A549 (cell line): ENCODE results near the gene ZNG1A.
"Not testable (repeated sequence)": the region's sequence is repeated elsewhere in the genome, so short reads cannot be mapped to it uniquely, and the experiment has no call there.

Experiments
- CHD4 ChIP-seq: fragments of 200-600 bp; sonication (generic); IDR thresholded peaks from 2 replicates; pipeline ENCODE4 v1.6.1; 2016; ENCODE audit warnings: antibody characterized with exemption, mild to moderate bottlenecking, borderline replicate concordance
- MAFK ChIP-seq: fragments of 450-650 bp; IDR thresholded peaks from 2 replicates; pipeline ENCODE4 v1.6.1; 2014; ENCODE audit not compliant: partially characterized antibody
- MYC ChIP-seq: IDR thresholded peaks from 2 replicates; pipeline ENCODE4 v1.6.1; 2012; ENCODE audit warnings: mild to moderate bottlenecking, inconsistent platforms, low read length, improper control_type of control experiment, borderline replicate concordance
- POLR2A ChIP-seq: IDR thresholded peaks from 2 replicates; pipeline ENCODE4 v1.6.1; 2012; ENCODE audit warnings: mild to moderate bottlenecking, low read length
- RAD21 ChIP-seq, 2 experiments: fragments of >200 bp in 1 of 2; sonication (Bioruptor Twin) in 1 of 2; formaldehyde crosslinking in 1 of 2; IDR thresholded peaks in 1 of 2; conservative IDR thresholded peaks in 1 of 2; 2 replicates in 1 of 2; 3 replicates in 1 of 2; pipeline ENCODE4 v1.6.1; 2012 to 2018; ENCODE audit warnings: inconsistent platforms in 1 of 2
- RARB ChIP-seq: fragments of 250-450 bp; sonication (Bioruptor Pico); IDR thresholded peaks from 2 replicates; pipeline ENCODE4 v1.8.0; 2021; ENCODE audit warnings: mild to moderate bottlenecking, moderate library complexity
- RCOR1 ChIP-seq: fragments of 150-350 bp; IDR thresholded peaks from 2 replicates; pipeline ENCODE4 v1.6.1; 2014; ENCODE audit warnings: antibody characterized with exemption, low read length, low read depth
- RNF2 ChIP-seq: fragments of 200-600 bp; sonication (generic); IDR thresholded peaks from 2 replicates; pipeline ENCODE4 v1.6.1; 2016; ENCODE audit warnings: low read depth, mild to moderate bottlenecking, antibody characterized with exemption, moderate library complexity, borderline replicate concordance
- ZNF302 ChIP-seq: fragments of 250-450 bp; sonication (Bioruptor Pico); IDR thresholded peaks from 2 replicates; pipeline ENCODE4 v1.9.0; 2021; ENCODE audit warnings: inconsistent platforms, mild to moderate bottlenecking, moderate library complexity
- TF ChIP-seq, protein P1 (sequence below): fragments of >200 bp; sonication (Bioruptor Twin); formaldehyde crosslinking; IDR thresholded peaks from 3 replicates; pipeline ENCODE4 v1.5.1; 2016
- TF ChIP-seq, protein P2 (sequence below): fragments of 200-600 bp; sonication (generic); IDR thresholded peaks from 2 replicates; pipeline ENCODE4 v1.6.1; 2016; ENCODE audit warnings: antibody characterized with exemption, mild to moderate bottlenecking, moderate library complexity
- TF ChIP-seq, protein P3 (sequence below): fragments of 250-450 bp; sonication (Bioruptor Pico); IDR thresholded peaks from 2 replicates; pipeline ENCODE4 v1.5.0; 2021; ENCODE audit warnings: mild to moderate bottlenecking, moderate library complexity, borderline replicate concordance

DNA sequence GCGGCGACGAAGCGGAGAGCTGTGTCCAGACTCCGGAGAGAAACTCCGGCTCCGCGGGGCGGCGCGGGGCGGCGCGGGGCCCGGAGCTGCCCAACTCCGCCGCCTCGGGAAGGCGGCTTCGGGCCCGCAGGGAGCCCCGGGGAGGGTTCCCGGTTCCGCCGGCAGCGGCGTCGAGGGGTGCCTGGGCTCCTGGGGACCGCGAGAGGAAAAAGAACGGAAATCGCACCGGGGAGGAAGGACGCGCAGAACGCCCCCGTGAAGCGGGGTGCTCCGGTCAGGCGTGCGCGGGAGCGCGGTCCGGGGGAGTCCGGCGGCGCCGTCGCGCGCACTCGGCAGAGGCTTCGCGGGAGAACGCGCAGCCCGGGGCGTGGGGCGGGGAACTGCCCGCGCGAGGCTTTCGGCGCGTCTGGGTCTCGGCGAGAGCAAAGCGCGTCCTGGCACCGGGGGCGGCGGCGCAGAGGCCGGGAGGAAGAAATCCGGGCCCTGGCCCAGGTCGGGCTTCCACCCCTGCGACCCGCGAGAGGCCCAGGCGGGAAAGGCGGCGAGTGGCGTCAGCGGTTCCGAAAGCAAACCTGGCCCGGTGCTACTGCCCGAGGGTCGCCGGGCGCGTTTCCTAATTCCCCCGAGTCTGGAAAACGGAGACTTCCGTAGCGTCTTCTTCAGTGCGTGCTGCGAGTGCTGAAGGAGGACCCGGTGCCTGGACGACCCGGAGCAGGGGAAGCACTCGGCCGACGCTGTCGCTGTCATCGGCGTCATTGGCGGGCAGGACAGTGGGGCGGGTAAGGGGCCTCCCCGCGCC is 65.2 kb downstream of the ZNG1A start:
- not testable (repeated sequence) for TF ChIP-seq MYC; POLR2A; RAD21 (conservative IDR thresholded peaks at IDR 0.05 in 1 of 2, IDR thresholded peaks at IDR 0.05 in 1 of 2); MAFK; RARB (CRISPR knock-in tag); RNF2; ZNF302 (CRISPR knock-in tag); RCOR1; CHD4
- TF ChIP-seq, protein P1, sequence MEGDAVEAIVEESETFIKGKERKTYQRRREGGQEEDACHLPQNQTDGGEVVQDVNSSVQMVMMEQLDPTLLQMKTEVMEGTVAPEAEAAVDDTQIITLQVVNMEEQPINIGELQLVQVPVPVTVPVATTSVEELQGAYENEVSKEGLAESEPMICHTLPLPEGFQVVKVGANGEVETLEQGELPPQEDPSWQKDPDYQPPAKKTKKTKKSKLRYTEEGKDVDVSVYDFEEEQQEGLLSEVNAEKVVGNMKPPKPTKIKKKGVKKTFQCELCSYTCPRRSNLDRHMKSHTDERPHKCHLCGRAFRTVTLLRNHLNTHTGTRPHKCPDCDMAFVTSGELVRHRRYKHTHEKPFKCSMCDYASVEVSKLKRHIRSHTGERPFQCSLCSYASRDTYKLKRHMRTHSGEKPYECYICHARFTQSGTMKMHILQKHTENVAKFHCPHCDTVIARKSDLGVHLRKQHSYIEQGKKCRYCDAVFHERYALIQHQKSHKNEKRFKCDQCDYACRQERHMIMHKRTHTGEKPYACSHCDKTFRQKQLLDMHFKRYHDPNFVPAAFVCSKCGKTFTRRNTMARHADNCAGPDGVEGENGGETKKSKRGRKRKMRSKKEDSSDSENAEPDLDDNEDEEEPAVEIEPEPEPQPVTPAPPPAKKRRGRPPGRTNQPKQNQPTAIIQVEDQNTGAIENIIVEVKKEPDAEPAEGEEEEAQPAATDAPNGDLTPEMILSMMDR: not testable (repeated sequence)
- TF ChIP-seq, protein P2, sequence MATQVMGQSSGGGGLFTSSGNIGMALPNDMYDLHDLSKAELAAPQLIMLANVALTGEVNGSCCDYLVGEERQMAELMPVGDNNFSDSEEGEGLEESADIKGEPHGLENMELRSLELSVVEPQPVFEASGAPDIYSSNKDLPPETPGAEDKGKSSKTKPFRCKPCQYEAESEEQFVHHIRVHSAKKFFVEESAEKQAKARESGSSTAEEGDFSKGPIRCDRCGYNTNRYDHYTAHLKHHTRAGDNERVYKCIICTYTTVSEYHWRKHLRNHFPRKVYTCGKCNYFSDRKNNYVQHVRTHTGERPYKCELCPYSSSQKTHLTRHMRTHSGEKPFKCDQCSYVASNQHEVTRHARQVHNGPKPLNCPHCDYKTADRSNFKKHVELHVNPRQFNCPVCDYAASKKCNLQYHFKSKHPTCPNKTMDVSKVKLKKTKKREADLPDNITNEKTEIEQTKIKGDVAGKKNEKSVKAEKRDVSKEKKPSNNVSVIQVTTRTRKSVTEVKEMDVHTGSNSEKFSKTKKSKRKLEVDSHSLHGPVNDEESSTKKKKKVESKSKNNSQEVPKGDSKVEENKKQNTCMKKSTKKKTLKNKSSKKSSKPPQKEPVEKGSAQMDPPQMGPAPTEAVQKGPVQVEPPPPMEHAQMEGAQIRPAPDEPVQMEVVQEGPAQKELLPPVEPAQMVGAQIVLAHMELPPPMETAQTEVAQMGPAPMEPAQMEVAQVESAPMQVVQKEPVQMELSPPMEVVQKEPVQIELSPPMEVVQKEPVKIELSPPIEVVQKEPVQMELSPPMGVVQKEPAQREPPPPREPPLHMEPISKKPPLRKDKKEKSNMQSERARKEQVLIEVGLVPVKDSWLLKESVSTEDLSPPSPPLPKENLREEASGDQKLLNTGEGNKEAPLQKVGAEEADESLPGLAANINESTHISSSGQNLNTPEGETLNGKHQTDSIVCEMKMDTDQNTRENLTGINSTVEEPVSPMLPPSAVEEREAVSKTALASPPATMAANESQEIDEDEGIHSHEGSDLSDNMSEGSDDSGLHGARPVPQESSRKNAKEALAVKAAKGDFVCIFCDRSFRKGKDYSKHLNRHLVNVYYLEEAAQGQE: not testable (repeated sequence)
- TF ChIP-seq, protein P3, sequence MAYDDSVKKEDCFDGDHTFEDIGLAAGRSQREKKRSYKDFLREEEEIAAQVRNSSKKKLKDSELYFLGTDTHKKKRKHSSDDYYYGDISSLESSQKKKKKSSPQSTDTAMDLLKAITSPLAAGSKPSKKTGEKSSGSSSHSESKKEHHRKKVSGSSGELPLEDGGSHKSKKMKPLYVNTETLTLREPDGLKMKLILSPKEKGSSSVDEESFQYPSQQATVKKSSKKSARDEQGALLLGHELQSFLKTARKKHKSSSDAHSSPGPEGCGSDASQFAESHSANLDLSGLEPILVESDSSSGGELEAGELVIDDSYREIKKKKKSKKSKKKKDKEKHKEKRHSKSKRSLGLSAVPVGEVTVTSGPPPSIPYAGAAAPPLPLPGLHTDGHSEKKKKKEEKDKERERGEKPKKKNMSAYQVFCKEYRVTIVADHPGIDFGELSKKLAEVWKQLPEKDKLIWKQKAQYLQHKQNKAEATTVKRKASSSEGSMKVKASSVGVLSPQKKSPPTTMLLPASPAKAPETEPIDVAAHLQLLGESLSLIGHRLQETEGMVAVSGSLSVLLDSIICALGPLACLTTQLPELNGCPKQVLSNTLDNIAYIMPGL (CRISPR knock-in tag): not testable (repeated sequence)
